SKM-1 treated with dmso at 0.1 percent for 144 hours (cell line): ENCODE data around the gene RNF214.
"Not testable (repeated sequence)": the region's sequence is repeated elsewhere in the genome, so short reads cannot be mapped to it uniquely, and the experiment has no call there.

ENCODE experiments used
- DNase-seq: peaks from one replicate; lab custom pipeline; 2025; ENCODE audit not compliant: unreplicated experiment; lab: John Stamatoyannopoulos, UW

Gene RNF214

GRCh38 chr11:117229931-117230285 lies 2.6 kb upstream of the RNF214 start:
- DNase-seq = no peak

GRCh38 chr11:117230286-117230961 lies 2.0 kb upstream of the RNF214 start:
- DNase-seq = no peak

- DNase-seq = no peak
Observed at GRCh38 chr11:117230999-117231841, 1.3 kb upstream of the RNF214 start.

DNA sequence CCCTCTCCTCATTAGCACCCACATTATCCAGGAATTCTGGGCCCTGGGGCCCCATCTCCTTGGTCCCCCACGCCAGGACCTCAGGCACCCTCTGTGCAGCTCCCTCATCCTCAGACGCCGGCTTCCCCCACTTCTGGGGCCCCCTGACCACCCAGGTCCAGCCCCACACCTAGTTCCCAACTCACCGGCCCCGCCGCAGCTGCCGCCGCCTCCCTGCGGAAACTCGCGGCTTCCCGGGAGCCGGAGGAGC lies 704 bp upstream of the RNF214 start, which contains the start of gene PCSK7:
Gene PCSK7, minus strand, starts transcription at position 232 of the 250 bp plus-strand sequence. CDS start 2,229 bp downstream, outside the sequence.
- DNase-seq = no peak

DNA sequence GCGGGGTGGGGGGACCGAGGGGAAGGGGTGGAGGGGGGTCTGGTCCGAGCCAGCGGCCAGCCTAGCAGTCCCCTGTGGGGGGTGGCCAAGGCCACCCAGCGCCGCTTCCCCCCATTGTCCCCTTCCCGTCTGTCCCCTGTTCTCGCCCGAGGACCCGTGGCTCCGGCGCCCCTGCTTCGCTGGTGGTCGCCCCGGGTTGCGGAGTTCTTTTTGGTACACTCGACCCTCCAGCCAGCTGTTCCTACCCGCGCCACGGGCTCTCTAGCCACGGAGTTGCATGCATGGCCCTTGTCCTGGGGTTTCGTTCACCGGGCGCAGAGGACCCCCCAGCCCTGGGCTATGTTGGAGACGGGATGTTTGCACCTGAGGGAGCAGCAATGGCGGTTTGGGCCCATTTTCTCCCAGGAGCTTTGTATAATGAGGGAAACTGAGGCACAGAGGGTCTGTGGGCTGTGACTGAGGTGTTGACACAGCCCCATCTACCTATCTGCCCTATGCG lies 489 bp downstream of the RNF214 start:
- DNase-seq = no peak

- DNase-seq = no peak
Observed at GRCh38 chr11:117238221-117238620, 5.8 kb downstream of the RNF214 start.

GRCh38 chr11:117239295-117239694 lies 6.8 kb downstream of the RNF214 start:
- no peak for DNase-seq

DNA sequence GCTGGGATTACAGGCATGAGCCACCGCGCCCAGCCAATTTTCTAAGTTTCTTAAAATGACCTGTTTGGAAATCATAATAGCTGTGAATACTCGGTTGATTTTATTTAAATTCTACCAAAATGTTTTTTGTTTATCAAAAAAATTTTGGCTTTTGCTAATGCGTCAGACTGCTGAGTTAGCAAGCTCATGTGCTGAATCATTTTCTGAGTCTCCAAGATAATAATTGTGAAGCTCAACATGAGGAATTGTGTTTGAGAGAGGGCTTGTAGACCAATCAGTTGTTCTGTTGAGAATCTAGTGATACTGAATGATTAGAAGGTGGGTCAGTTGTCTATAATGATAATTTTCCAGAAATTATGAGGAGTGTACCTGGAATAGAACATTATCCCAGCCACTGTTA lies 15.9 kb downstream of the RNF214 start:
- no peak for DNase-seq

GRCh38 chr11:117249571-117249970 lies 17.1 kb downstream of the RNF214 start:
- DNase-seq = no peak

- no peak for DNase-seq
Observed at GRCh38 chr11:117251506-117251905, 19.0 kb downstream of the RNF214 start.

- DNase-seq = no peak
Observed at GRCh38 chr11:117255966-117256365, 23.5 kb downstream of the RNF214 start.

DNA sequence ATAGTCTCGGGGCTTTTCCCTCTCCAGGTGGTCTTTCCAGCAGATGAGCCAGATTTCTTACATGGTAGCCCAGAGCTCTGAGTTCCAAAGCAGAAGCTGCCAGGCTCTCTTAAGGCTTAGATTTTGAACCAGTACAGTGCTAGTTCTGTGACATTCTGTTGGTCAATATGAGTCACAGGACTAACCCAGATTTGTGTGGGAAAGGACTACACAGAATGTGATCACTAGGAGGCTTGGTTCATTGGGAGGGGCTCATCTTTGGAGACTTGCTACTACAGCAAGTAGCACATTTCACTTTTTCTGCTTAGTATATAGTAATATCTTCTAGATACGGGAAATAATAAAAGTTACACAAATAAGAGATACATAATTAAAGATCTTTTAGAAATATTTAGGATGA lies 24.1 kb downstream of the RNF214 start:
- DNase-seq = no peak

DNA sequence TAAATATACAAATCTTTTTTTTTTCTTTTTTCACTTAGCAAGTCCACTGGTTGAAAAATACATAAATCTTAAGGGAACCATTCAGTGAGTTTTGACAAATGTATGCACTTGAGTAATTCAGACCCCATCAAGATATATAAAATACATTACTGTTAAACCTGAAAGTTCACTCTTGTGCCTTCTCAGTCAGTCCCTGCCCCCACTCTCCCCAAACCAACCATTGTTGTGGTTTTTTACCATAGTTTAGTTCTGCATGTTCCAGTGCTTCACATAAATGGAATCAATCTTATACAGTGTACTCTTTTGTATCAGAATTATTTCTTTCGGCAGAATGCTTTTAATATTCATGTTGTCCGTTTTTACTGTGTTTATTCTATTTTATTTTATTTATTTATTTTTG lies 26.1 kb downstream of the RNF214 start:
- DNase-seq = no peak

DNA sequence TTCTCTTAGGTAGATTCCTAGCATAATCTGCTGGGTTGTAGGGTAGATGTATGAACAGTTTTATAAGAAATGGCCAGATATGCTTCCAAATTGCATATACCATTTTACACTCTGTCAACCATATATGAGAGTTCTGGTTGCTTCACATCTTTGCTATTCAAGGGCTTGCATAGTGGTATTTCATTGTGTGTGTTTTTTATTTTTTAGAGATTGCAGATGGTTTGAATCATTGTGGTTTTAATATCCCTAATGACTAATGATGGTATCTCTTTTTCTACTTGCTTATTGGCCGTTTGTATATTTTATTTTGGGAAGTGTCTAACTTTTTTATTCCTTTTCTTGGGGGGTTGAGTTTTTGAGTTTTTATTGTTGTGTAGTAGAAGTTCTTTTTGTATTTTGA lies 26.9 kb downstream of the RNF214 start:
- no peak for DNase-seq

GRCh38 chr11:117264624-117265323 lies 32.3 kb downstream of the RNF214 start:
- not testable (repeated sequence) for DNase-seq

DNA sequence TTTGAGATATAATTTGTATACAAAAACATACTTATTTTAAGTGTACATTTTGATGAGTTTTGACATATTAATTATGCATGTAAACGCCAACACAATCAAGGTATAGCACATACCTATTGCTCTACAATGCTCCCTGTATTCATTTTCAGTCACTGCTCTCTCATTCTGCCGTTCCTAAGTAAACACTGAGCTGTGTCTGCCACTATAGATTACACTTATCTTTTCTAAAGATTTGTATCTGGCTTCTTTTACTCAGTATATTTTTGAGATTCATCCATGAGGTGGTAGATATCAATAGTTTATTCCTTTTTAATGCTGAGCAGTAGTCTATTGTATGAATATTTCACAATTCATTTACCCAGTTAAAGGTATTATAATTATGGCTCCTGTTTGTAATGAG lies 33.3 kb downstream of the RNF214 start:
- DNase-seq = no peak

GRCh38 chr11:117269856-117270255 lies 37.4 kb downstream of the RNF214 start:
- DNase-seq = no peak

DNA sequence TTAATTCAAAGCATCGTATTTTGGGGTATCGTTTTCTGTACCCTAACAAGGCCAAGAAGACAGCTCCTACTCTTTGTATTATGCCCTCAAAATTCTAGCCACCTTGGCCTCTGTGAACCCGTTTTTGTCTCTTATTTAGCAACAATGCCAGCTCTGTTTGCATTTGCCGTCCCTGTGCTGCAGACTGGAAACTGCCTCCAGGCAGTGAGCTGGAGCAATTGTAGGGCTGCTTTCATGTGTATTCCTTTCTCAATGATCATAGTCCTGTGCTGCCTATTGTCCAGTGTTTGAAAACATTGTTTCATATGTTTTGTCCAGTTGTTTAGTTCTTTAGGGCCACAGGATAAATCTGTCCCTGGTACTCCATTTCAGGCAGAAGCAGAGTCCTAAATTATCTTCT lies 38.7 kb downstream of the RNF214 start:
- DNase-seq = no peak

- peak; percentile 4 for DNase-seq
Observed at GRCh38 chr11:117272175-117272574, 39.7 kb downstream of the RNF214 start.

DNA sequence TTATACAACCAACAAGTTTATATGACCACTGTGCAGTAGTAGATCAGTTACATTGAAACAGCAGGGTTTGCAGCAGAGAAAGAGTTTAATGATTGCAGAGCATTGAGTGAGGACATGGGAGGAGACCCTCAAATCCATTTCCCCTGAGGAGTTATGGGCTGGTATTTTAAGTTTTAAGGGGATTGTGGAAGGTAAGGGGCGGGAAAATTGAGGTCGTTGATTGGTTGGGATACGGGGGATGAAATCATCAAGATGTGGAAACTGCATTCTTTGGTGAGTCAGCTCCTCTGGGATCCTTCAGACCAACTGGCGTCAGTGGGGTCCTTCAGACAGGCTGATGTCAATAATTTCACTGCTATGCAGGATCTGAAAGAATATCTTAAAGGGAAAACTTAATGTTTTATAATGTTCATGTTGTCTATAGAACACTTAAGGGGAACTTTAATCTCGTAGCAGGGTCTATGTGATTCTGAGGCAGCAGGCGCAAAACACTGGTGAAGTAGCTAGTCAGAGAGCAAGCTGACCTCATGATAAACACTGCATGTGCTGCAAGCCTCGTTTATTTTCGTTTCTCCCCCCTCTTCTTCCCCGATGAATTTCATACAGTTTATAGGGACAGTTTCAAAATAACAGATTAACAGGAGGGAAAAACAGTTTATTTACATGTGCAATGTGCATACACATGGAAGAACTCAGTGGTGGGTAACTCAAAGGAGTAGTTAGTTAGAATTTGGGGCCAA lies 41.2 kb downstream of the RNF214 start:
- no peak for DNase-seq

GRCh38 chr11:117278347-117278746 lies 45.9 kb downstream of the RNF214 start:
- no peak for DNase-seq
